Measurements from ENCODE around the gene STK17A. TPM values are rescaled to one million over a fixed set of nuclear protein-coding genes. Genes with fewer than 3 reads are reported as not detected.

STK17A gene
- total RNA-seq, 4 donors from 2014 or later: 7.9 to 22.9 (median 16.4) TPM

DNA sequence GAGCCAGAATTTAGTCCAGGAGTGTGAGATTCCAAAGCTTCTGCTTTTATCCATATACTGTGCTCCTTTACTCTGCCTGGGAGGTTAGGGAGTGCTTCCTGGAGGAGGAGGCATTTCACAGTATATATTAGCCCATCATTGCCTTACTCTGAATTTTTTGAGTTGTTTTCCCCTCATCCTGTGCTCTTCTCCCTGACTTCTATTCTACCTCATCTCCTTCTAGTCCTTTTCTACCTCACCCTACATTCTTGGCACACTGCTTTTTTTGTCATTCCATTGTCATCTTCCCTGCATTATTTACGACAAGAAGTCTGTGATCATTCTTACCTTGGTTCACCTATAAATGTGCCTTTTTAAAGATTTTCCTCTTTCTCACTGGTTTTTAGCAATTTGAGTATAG lies 21.3 kb downstream of the STK17A start:
- H3K27ac ChIP-seq: no peak overlapping the region
- peaks cover 0 to 3% of the 10 kb centered on the region in 2 donors for H3K36me3 ChIP-seq
- no peak overlapping the region for H3K4me3 ChIP-seq (replicated peaks in 1 of 3)
- no peak for DNase-seq
- intact Hi-C loops (cut with DNase I): no loop called here
- H3K4me1 ChIP-seq: peaks cover 8 to 13% of the 10 kb centered on the region in 2 donors
- TF ChIP-seq POLR2A (IDR thresholded peaks at IDR 0.05): no peak
- TF ChIP-seq, protein P1, sequence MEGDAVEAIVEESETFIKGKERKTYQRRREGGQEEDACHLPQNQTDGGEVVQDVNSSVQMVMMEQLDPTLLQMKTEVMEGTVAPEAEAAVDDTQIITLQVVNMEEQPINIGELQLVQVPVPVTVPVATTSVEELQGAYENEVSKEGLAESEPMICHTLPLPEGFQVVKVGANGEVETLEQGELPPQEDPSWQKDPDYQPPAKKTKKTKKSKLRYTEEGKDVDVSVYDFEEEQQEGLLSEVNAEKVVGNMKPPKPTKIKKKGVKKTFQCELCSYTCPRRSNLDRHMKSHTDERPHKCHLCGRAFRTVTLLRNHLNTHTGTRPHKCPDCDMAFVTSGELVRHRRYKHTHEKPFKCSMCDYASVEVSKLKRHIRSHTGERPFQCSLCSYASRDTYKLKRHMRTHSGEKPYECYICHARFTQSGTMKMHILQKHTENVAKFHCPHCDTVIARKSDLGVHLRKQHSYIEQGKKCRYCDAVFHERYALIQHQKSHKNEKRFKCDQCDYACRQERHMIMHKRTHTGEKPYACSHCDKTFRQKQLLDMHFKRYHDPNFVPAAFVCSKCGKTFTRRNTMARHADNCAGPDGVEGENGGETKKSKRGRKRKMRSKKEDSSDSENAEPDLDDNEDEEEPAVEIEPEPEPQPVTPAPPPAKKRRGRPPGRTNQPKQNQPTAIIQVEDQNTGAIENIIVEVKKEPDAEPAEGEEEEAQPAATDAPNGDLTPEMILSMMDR (IDR thresholded peaks at IDR 0.05): no peak
- 93 to 98% methylated on average over 1 of the region's 1 CpG for WGBS, 2 donors
- no peaks in the 10 kb centered on the region for H3K27me3 ChIP-seq
- no peaks in the 10 kb centered on the region for H3K9me3 ChIP-seq

DNA sequence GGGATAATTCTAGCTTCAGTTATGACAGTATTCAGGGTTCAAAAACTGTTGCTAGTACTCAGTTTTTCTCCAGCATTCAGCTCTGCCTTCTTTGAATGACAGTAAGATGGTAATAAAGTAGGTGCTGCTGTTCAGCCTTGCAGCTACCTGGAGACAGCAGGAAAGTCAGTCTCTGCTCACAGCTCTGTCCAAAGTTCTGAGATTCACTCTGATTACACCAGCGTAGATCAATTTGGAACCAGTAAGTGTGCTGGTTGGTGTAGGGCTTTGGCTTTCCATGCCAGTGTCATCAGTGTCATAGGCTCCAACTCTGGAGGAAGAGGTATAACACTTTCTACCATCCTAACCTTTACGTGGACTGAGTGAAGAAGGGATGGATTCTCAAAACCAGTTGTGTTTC lies 26.2 kb downstream of the STK17A start:
- Histone ChIP-seq H3K4me1 (peaks cover 0 to 3% of the 10 kb centered on the region in 2 donors), H3K36me3 (peaks cover 0 to 9% of the 10 kb centered on the region in 2 donors), H3K4me3 (replicated peaks in 1 of 3) (no peak overlapping the region), H3K27ac (no peak overlapping the region), H3K27me3 (no peaks in the 10 kb centered on the region), H3K9me3 (no peaks in the 10 kb centered on the region)
- intact Hi-C loops (cut with DNase I): no loop called here
- WGBS, 2 donors: 93 to 100% methylated on average over 2 of the region's 2 CpGs
- DNase-seq: no peak
- TF ChIP-seq POLR2A (IDR thresholded peaks at IDR 0.05): no peak
- TF ChIP-seq, protein P1 (IDR thresholded peaks at IDR 0.05): no peak

DNA sequence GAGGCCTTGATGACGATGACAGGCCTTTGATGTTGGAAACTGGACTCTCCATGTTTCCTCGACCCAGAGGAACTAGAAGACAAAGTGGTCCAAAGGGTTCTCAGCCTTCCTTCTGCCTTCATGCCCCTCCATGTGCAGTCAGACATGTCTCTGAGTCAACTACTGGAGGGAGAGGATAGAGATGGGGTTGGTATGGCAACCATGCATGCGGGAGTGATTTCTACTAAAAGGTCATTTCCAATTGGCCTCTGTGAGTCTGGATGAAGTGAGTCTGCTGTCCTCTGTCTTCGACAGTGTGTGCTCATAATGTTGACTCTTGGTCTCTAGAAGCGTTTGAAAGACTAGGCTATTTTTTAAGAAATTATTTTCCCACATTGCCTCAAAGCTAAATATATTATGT lies 29.2 kb downstream of the STK17A start:
- peaks cover 0 to 3% of the 10 kb centered on the region in 2 donors for H3K4me1 ChIP-seq
- peaks cover 0 to 9% of the 10 kb centered on the region in 2 donors for H3K36me3 ChIP-seq
- no peaks in the 10 kb centered on the region for H3K9me3 ChIP-seq
- 79 to 85% methylated on average over 5 of the region's 5 CpGs for WGBS, 2 donors
- no peak overlapping the region for H3K27ac ChIP-seq
- H3K27me3 ChIP-seq: no peaks in the 10 kb centered on the region
- TF ChIP-seq, protein P1 (IDR thresholded peaks at IDR 0.05): no peak
- no peak for TF ChIP-seq POLR2A (IDR thresholded peaks at IDR 0.05)
- intact Hi-C loops (cut with DNase I): no loop called here
- no peak for DNase-seq
- no peak overlapping the region for H3K4me3 ChIP-seq (replicated peaks in 1 of 3)

DNA sequence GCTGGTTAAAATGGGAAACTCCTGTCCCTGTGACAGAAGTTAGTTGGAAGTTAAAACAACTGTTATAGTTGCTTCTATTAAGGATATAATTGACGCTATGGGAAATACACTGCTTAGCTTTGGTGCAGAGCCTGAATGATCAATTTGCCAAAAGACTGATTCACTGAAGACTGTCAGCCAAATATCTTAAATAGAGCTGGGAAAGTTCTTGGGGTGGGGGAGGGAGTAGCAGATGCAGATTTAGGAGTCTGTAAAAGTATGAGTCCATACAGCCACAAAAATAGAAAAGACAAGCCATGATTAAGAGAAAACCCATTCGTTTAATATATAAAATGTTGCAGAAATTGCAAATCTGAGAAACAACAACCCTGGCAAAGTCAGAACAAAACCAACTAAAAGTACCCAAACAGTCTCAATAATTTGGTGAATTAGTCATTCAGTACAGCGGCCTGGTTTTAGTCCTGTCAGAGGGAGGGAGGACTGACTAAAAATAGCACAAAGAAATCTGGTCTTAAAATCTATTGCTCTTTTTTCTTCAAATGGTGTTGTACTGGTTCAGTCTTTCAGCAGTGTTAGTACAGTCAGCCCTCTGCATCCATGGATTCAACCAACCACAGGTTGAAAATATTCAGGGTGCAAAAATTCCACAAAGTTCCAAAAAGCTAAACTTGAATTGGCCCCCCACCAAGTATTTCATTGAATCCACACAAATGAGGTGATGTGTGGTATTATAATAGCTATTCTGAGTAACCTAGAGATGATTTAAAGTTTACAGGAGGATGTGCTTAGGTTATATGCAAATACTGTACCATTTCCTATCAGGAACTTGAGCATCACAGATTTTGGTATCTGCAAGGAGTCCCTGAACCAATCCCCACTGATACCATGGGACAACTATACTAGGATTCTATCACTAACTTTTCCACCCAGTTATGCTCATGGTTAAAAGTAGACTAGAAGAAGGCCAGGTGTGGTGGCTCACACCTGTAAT lies 30.0 kb downstream of the STK17A start:
- intact Hi-C loops (cut with DNase I): no loop called here
- TF ChIP-seq, protein P1 (IDR thresholded peaks at IDR 0.05): no peak
- no peak for TF ChIP-seq POLR2A (IDR thresholded peaks at IDR 0.05)
- Histone ChIP-seq H3K27me3 (no peaks in the 10 kb centered on the region), H3K27ac (no peak overlapping the region), H3K4me1 (peaks cover 0 to 3% of the 10 kb centered on the region in 2 donors), H3K36me3 (peaks cover 0 to 9% of the 10 kb centered on the region in 2 donors), H3K9me3 (no peaks in the 10 kb centered on the region), H3K4me3 (replicated peaks in 1 of 3) (no peak overlapping the region)
- WGBS, 2 donors: 70 to 77% methylated on average over 3 of the region's 3 CpGs
- DNase-seq: no peak

DNA sequence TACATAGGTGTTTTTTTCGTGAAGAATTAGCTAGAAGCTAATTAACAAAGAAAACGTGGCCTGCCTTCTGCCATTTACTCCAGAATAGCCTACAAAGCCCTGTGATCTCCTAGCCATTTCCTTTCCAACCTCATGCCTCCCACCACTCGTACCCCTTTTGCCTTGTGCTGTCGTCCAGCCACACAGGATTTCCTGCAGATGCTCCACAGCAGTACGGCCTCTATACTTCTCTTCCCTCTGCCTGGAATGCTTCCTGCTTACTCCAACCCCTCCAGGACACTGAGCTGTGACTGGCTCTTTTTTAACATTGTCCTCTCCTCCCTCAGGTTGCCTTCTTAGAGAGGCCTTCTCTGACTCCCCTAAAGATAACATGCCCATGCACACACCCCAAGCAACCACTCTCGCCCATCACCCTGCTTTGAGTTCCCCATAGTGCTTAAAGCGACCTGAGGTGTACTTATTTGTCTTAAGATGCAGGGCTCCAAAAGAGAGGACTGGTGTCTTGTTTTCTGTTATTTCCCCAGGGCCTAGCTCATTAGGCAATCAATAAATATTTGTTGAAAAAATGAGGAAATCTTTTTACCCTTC lies 32.7 kb downstream of the STK17A start:
- TF ChIP-seq POLR2A (IDR thresholded peaks at IDR 0.05): no peak
- TF ChIP-seq, protein P1 (IDR thresholded peaks at IDR 0.05): no peak
- Histone ChIP-seq H3K36me3 (no peaks in the 10 kb centered on the region), H3K4me1 (peaks cover 0 to 3% of the 10 kb centered on the region in 2 donors), H3K27ac (no peak overlapping the region), H3K9me3 (no peaks in the 10 kb centered on the region), H3K4me3 (replicated peaks in 1 of 3) (no peak overlapping the region), H3K27me3 (no peaks in the 10 kb centered on the region)
- 83 to 85% methylated on average over 7 of the region's 7 CpGs for WGBS, 2 donors
- no peak for DNase-seq
- intact Hi-C loops (cut with DNase I): no loop called here
